Activated B cell treated with CpG ODN at 0.5 μM for 24 hours (primary cell): ENCODE data around the gene PAM16. TPM values are rescaled to one million over a fixed set of nuclear protein-coding genes. Genes with fewer than 3 reads are reported as not detected.

Source experiments
- ATAC-seq: fragments of 200-7000 bp; cut with Tn5 transposase; one replicate; pipeline ENCODE4 v1.10.0; 2021; ENCODE audit warnings: low read depth, mild to moderate bottlenecking, moderate library complexity
- CTCF ChIA-PET: fragments of 350-600 bp; sonication (Branson Sonifier 250); formaldehyde crosslinking; loops from one replicate; lab custom pipeline; 2021; ENCODE audit warnings: antibody characterized with exemption; lab: Charles Lee
- POLR2A ChIA-PET: fragments of 350-600 bp; sonication (Branson Sonifier 250); formaldehyde crosslinking; loops from one replicate; lab custom pipeline; 2021; ENCODE audit warnings: antibody characterized with exemption; lab: Charles Lee
- DNase-seq: peaks from one replicate; pipeline ENCODE4 v3.0.0; 2022
- H3K27ac Mint-ChIP-seq: one replicate; pipeline ENCODE4 v1.8.0; 2020; ENCODE audit warnings: mixed read lengths
- H3K27me3 Mint-ChIP-seq: one replicate; pipeline ENCODE4 v1.8.0; 2021; ENCODE audit warnings: mixed read lengths
- H3K36me3 Mint-ChIP-seq: one replicate; pipeline ENCODE4 v1.8.0; 2021; ENCODE audit warnings: low read depth, mixed read lengths
- H3K4me1 Mint-ChIP-seq: one replicate; pipeline ENCODE4 v1.8.0; 2021; ENCODE audit warnings: mixed read lengths
- H3K4me3 Mint-ChIP-seq: one replicate; pipeline ENCODE4 v1.8.0; 2020; ENCODE audit warnings: mild to moderate bottlenecking, mixed read lengths
- H3K9me3 Mint-ChIP-seq: one replicate; pipeline ENCODE4 v1.8.0; 2020; ENCODE audit warnings: mixed read lengths
- intact Hi-C: fragments of 100-400 bp; cut with micrococcal nuclease; formaldehyde crosslinking; loops from one replicate; pipeline ENCODE4 v1.15.1; 2024
- total RNA-seq: library from RNA; stranded (reverse); gene quantifications from 2 replicates; pipeline ENCODE4 v1.2.3, GENCODE V29; 2022
- TF ChIP-seq, protein P1 (sequence below): fragments of 200-600 bp; IDR thresholded peaks from one replicate; pipeline ENCODE4 v1.8.0; 2022; ENCODE audit warnings: antibody characterized with exemption, mild to moderate bottlenecking

Gene PAM16
- total RNA-seq, 1 donor from 2014 or later: 58.1 TPM

DNA sequence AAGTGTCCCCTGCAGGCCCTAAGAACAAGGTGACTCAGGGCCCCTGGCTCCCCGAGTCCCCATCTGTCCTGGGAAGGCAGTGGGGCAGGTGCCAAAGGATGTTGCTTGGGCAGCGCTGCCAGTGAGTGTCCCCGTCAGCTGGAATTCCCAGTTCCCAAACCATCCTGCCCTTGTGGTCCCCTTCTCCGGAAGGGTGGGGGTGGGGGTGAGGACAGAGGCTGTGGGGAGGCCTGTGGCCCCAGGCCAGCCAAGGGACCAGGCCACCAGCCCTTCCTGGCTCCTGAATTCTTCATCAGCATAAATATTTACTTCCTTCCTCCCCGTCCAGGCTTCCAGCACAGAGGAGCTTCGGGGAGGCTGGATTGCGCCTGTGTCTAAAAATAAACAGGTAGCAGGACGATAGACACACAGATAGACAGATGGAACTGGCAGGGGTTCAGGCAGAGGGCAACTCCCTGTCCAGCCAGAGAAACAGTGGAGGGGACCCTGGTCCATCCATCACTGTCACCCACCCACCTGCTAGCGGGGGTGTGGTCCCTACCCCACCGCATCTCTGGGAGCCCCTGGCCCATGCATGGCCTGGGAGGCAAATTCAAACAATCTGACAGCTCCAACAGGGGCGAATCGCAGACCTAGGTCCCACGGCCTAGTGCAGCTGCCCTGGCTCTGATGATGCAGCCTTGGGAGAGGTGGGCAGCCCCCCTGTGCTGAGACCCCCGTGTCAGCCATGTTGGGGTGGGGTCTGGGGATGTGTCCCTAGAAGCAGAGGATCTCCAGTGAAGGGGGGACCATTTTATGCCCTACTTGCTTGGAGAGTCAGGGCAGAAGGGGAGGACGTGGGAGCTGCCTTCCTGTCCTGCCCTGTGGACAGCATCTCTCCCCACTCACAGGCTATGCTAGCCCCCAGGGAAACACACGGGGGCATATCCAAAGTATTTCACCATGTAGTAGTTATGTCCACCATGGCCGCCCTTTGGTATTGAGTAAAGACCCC lies 22.0 kb downstream of the PAM16 start:
- ChIA-PET POLR2A (interaction anchor here (1.1 to 1.5 kb wide), 2 partner anchors 14 to 57 kb away, joined by 3 read pairs; no protein-coding TSS in a partner anchor), CTCF (interaction anchor here (1.0 to 4.0 kb wide), 16 partner anchors 10 to 390 kb away, joined by 3 to 63 read pairs (median 5); no protein-coding TSS in a partner anchor)
- intact Hi-C loops: no loop called here
- no peak for ATAC-seq
- Mint-ChIP-seq H3K9me3 (no peaks in the 10 kb centered on the region), H3K27ac (no peak overlapping the region), H3K27me3 (no peaks in the 10 kb centered on the region), H3K36me3 (no peaks in the 10 kb centered on the region), H3K4me1 (peaks cover 13% of the 10 kb centered on the region), H3K4me3 (no peak overlapping the region)
- no peak for DNase-seq
- TF ChIP-seq, protein P1, sequence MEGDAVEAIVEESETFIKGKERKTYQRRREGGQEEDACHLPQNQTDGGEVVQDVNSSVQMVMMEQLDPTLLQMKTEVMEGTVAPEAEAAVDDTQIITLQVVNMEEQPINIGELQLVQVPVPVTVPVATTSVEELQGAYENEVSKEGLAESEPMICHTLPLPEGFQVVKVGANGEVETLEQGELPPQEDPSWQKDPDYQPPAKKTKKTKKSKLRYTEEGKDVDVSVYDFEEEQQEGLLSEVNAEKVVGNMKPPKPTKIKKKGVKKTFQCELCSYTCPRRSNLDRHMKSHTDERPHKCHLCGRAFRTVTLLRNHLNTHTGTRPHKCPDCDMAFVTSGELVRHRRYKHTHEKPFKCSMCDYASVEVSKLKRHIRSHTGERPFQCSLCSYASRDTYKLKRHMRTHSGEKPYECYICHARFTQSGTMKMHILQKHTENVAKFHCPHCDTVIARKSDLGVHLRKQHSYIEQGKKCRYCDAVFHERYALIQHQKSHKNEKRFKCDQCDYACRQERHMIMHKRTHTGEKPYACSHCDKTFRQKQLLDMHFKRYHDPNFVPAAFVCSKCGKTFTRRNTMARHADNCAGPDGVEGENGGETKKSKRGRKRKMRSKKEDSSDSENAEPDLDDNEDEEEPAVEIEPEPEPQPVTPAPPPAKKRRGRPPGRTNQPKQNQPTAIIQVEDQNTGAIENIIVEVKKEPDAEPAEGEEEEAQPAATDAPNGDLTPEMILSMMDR: no peak

GRCh38 chr16:4328046-4328781 lies 22.9 kb downstream of the PAM16 start:
- DNase-seq (peak; percentile 38), ATAC-seq (peak; percentile 63)
- H3K36me3 Mint-ChIP-seq: no peaks in the 10 kb centered on the region
- TF ChIP-seq, protein P1: no peak
- H3K9me3 Mint-ChIP-seq: no peaks in the 10 kb centered on the region
- H3K4me3 Mint-ChIP-seq: peak overlapping the region; percentile 57
- no peaks in the 10 kb centered on the region for H3K27me3 Mint-ChIP-seq
- H3K27ac Mint-ChIP-seq: no peak overlapping the region
- intact Hi-C loops: no loop called here
- ChIA-PET CTCF (interaction anchor here (0.6 to 4.0 kb wide), 11 partner anchors 11 to 128 kb away, joined by 3 to 35 read pairs (median 3); no protein-coding TSS in a partner anchor), POLR2A (interaction anchor here (1.0 to 1.6 kb wide), 4 partner anchors 13 to 57 kb away, joined by 3 read pairs; no protein-coding TSS in a partner anchor)
- H3K4me1 Mint-ChIP-seq: peaks cover 13% of the 10 kb centered on the region

GRCh38 chr16:4327386-4328045 lies 23.6 kb downstream of the PAM16 start:
- Mint-ChIP-seq H3K27me3 (no peaks in the 10 kb centered on the region), H3K36me3 (no peaks in the 10 kb centered on the region), H3K4me3 (peak overlapping the region; percentile 57), H3K4me1 (peaks cover 13% of the 10 kb centered on the region), H3K9me3 (no peaks in the 10 kb centered on the region), H3K27ac (no peak overlapping the region)
- ChIA-PET POLR2A (interaction anchor here (1.0 to 1.6 kb wide), 5 partner anchors 13 to 56 kb away, joined by 3 read pairs; no protein-coding TSS in a partner anchor), CTCF (interaction anchor here (0.6 to 4.0 kb wide), 12 partner anchors 10 to 128 kb away, joined by 3 to 35 read pairs (median 4); no protein-coding TSS in a partner anchor)
- ATAC-seq (peak; percentile 16), DNase-seq (no peak)
- intact Hi-C loops: no loop called here
- TF ChIP-seq, protein P1: no peak

DNA sequence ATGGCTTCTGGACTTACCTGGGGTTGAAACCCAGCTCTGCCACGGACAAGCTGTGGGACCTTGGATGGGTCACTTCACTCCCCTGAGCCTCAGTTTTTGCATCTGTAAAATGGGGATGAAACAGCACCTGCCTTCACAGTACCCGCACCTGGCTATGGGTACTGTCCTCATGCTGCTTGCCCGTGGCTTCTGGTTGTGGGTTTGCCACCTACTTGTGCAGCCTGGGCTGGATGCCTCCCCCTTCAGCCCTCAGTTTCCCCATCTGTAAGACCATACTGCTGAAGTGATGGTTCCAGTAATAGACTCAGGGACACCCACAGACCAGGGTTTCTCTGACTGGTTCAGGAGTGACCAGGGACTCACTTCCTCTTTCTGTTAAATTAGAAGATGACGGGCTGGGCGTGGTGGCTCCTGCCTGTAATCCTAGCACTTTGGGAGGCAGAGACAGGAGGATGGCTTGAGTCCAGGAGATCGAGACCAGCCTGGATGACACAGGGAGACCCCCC lies 25.8 kb downstream of the PAM16 start:
- no peak overlapping the region for H3K4me3 Mint-ChIP-seq
- TF ChIP-seq, protein P1: no peak
- no peaks in the 10 kb centered on the region for H3K36me3 Mint-ChIP-seq
- no peak for DNase-seq
- H3K4me1 Mint-ChIP-seq: peaks cover 13% of the 10 kb centered on the region
- no peak overlapping the region for H3K27ac Mint-ChIP-seq
- no peaks in the 10 kb centered on the region for H3K9me3 Mint-ChIP-seq
- ChIA-PET POLR2A (interaction anchor here (0.7 to 1.6 kb wide), 2 partner anchors 18 to 961 kb away, joined by 4 to 5 read pairs; no protein-coding TSS in a partner anchor), CTCF (interaction anchor here (4.0 kb wide), 1 partner anchor 15 kb away, joined by 35 read pairs; no protein-coding TSS in a partner anchor)
- H3K27me3 Mint-ChIP-seq: no peaks in the 10 kb centered on the region
- intact Hi-C loops: no loop called here
- no peak for ATAC-seq
